ENCODE measurements around the gene TSSC4.
A peak's percentile ranks its signal among the peaks of the same experiment; 100 is the strongest.

The TSSC4 gene

DNA sequence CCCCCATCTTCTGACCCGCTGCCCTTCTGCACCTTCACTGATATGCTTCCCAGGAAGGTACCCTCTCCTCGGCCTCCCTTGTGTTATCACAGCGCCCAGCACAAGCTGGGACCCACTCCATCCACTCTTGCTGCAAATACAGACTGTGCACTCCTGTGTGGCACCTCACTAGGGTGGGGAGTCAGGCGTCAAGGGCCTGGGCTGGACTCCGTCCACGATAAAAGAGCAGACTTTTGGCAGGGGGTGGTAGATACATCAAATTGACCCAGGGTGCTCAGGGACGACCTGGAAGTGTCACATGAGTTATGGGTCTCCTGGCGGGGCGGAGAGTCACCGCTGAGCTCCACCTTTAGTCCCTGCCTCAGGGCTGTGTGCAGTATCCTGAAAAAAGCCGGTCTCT, 42.9 kb downstream of the TSSC4 start:
- Histone ChIP-seq H3K27ac (ENCODE audit: extremely low read depth, low read depth, low read length) (no peak overlapping the region), H3K4me1 (ENCODE audit: control insufficient read depth, insufficient read depth, low read length) (no peaks in the 10 kb centered on the region), H3K4me3 (ENCODE audit: low read depth, low read length) (no peak overlapping the region), H3K9me3 (ENCODE audit: control insufficient read depth, insufficient read depth, low read depth, low read length) (no peaks in the 10 kb centered on the region), H3K36me3 (ENCODE audit: control insufficient read depth in 2 of 2, insufficient read depth in 1 of 2, low read length in 2 of 2) (no peaks in the 10 kb centered on the region)
- CTCF ChIA-PET = interaction anchor here (0.6 to 0.7 kb wide), 2 partner anchors 83 to 89 kb away, joined by 3 to 6 read pairs; no protein-coding TSS in a partner anchor
- POLR2A ChIA-PET = no interaction called here
- TF ChIP-seq ZNF701 (tag by site-specific recombination; IDR thresholded peaks at IDR 0.05) (no peak), ZNF221 (tag by site-specific recombination; IDR thresholded peaks at IDR 0.05; ENCODE audit: borderline replicate concordance) (no peak), MZF1 (tag by site-specific recombination; IDR thresholded peaks at IDR 0.05; ENCODE audit: borderline replicate concordance) (no peak), ZNF184 (tag by site-specific recombination; IDR thresholded peaks at IDR 0.05) (no peak), ZNF37A (tag by site-specific recombination; IDR thresholded peaks at IDR 0.05) (no peak), ZNF837 (tag by site-specific recombination; IDR thresholded peaks at IDR 0.05) (no peak), ZNF324 (tag by site-specific recombination; IDR thresholded peaks at IDR 0.05) (no peak), ZBTB8A (tag by site-specific recombination; IDR thresholded peaks at IDR 0.05) (no peak), GLIS1 (tag by site-specific recombination; IDR thresholded peaks at IDR 0.05) (no peak), ZNF311 (tag by site-specific recombination; IDR thresholded peaks at IDR 0.05; ENCODE audit: borderline replicate concordance) (no peak), ZNF114 (tag by site-specific recombination; IDR thresholded peaks at IDR 0.05) (no peak), OVOL3 (tag by site-specific recombination; IDR thresholded peaks at IDR 0.05) (no peak), ZNF423 (tag by site-specific recombination; IDR thresholded peaks at IDR 0.05) (no peak), PRDM1 (tag by site-specific recombination; IDR thresholded peaks at IDR 0.05) (no peak), ZBTB1 (tag by site-specific recombination; IDR thresholded peaks at IDR 0.05) (no peak), ZNF548 (tag by site-specific recombination; IDR thresholded peaks at IDR 0.05) (no peak), ZNF596 (tag by site-specific recombination; IDR thresholded peaks at IDR 0.05) (no peak), MYNN (tag by site-specific recombination; IDR thresholded peaks at IDR 0.05; ENCODE audit: borderline replicate concordance) (no peak), ZNF302 (tag by site-specific recombination; IDR thresholded peaks at IDR 0.05; ENCODE audit: low read depth) (no peak)

GRCh38 chr11:2443881-2444820, 43.6 kb downstream of the TSSC4 start, which contains the start of gene TRPM5:
Gene TRPM5, minus strand, starts transcription at chr11:2444514. Its CDS starts 21,478 bp downstream, at chr11:2423036.
- peak within 1 kb of the TSS; percentile 40 for H3K4me3 ChIP-seq (ENCODE audit: low read depth, low read length)
- H3K4me1 ChIP-seq (ENCODE audit: control insufficient read depth, insufficient read depth, low read length) = no peaks in the 10 kb centered on the region
- ChIA-PET CTCF (interaction anchor here (0.6 to 0.7 kb wide), 2 partner anchors 82 to 88 kb away, joined by 3 to 6 read pairs; no protein-coding TSS in a partner anchor), POLR2A (interaction anchor here (0.6 to 1.5 kb wide), 2 partner anchors 66 to 671 kb away, joined by 3 to 4 read pairs; no protein-coding TSS in a partner anchor)
- no peaks in the 10 kb centered on the region for H3K36me3 ChIP-seq (ENCODE audit: control insufficient read depth in 2 of 2, insufficient read depth in 1 of 2, low read length in 2 of 2)
- no peak within 1 kb of the TSS; the same call in 1 of the 2 replicates for H3K27ac ChIP-seq (ENCODE audit: extremely low read depth, low read depth, low read length)
- no peaks in the 10 kb centered on the region for H3K9me3 ChIP-seq (ENCODE audit: control insufficient read depth, insufficient read depth, low read depth, low read length)
- TF ChIP-seq GLIS1 (tag by site-specific recombination; IDR thresholded peaks at IDR 0.05) (peak; percentile 80), ZFHX2 (tag by site-specific recombination; conservative IDR thresholded peaks at IDR 0.05) (peak; percentile 57), EGR2 (tag by site-specific recombination; IDR thresholded peaks at IDR 0.05; ENCODE audit: low read depth) (peak; percentile 29; the same call in 1 of the 2 replicates), GLIS2 (tag by site-specific recombination; IDR thresholded peaks at IDR 0.05) (0 out of 2 replicates have a peak, but pooled peaks have one; percentile 42), ZSCAN23 (tag by site-specific recombination; IDR thresholded peaks at IDR 0.05) (no peak), ZNF24 (tag by site-specific recombination; IDR thresholded peaks at IDR 0.05) (no peak), ZIC2 (tag by site-specific recombination; IDR thresholded peaks at IDR 0.05) (peak; percentile 92), ZSCAN16 (tag by site-specific recombination; IDR thresholded peaks at IDR 0.05) (no peak), ZNF423 (tag by site-specific recombination; IDR thresholded peaks at IDR 0.05) (peak; percentile 37; the same call in 1 of the 2 replicates), ZNF398 (tag by site-specific recombination; IDR thresholded peaks at IDR 0.05) (peak; percentile 67)
- TF ChIP-seq, protein P1, sequence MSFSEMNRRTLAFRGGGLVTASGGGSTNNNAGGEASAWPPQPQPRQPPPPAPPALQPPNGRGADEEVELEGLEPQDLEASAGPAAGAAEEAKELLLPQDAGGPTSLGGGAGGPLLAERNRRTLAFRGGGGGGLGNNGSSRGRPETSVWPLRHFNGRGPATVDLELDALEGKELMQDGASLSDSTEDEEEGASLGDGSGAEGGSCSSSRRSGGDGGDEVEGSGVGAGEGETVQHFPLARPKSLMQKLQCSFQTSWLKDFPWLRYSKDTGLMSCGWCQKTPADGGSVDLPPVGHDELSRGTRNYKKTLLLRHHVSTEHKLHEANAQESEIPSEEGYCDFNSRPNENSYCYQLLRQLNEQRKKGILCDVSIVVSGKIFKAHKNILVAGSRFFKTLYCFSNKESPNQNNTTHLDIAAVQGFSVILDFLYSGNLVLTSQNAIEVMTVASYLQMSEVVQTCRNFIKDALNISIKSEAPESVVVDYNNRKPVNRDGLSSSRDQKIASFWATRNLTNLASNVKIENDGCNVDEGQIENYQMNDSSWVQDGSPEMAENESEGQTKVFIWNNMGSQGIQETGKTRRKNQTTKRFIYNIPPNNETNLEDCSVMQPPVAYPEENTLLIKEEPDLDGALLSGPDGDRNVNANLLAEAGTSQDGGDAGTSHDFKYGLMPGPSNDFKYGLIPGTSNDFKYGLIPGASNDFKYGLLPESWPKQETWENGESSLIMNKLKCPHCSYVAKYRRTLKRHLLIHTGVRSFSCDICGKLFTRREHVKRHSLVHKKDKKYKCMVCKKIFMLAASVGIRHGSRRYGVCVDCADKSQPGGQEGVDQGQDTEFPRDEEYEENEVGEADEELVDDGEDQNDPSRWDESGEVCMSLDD (tag by site-specific recombination; IDR thresholded peaks at IDR 0.05) = no peak
- TF ChIP-seq, protein P2, sequence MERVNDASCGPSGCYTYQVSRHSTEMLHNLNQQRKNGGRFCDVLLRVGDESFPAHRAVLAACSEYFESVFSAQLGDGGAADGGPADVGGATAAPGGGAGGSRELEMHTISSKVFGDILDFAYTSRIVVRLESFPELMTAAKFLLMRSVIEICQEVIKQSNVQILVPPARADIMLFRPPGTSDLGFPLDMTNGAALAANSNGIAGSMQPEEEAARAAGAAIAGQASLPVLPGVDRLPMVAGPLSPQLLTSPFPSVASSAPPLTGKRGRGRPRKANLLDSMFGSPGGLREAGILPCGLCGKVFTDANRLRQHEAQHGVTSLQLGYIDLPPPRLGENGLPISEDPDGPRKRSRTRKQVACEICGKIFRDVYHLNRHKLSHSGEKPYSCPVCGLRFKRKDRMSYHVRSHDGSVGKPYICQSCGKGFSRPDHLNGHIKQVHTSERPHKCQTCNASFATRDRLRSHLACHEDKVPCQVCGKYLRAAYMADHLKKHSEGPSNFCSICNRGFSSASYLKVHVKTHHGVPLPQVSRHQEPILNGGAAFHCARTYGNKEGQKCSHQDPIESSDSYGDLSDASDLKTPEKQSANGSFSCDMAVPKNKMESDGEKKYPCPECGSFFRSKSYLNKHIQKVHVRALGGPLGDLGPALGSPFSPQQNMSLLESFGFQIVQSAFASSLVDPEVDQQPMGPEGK (tag by site-specific recombination; IDR thresholded peaks at IDR 0.05) = peak; percentile 36; the same call in 1 of the 2 replicates
